KG1 (cell line): ENCODE measurements around the gene NECTIN4.
A peak's percentile ranks its signal among the peaks of the same experiment; 100 is the strongest.
"Not testable (repeated sequence)": the region's sequence is repeated elsewhere in the genome, so short reads cannot be mapped to it uniquely, and the experiment has no call there.

Experiments used
- DNase-seq: peaks from one replicate; lab custom pipeline; 2025; lab: John Stamatoyannopoulos, UW

Gene NECTIN4

GRCh38 chr1:161089251-161089924, at the start of gene NECTIN4:
TSS of gene NECTIN4 (minus strand) at chr1:161089558. CDS start at chr1:161089296, 262 bp downstream.
- no peak for DNase-seq

- no peak for DNase-seq
These were observed 49.1 kb upstream of the NECTIN4 start for GRCh38 chr1:161138431-161138830.

- DNase-seq = no peak
These were observed 48.5 kb upstream of the NECTIN4 start for GRCh38 chr1:161137881-161138280.

GRCh38 chr1:161133220-161133740, 43.9 kb upstream of the NECTIN4 start:
- DNase-seq = no peak

GRCh38 chr1:161132410-161133219, 43.3 kb upstream of the NECTIN4 start, which contains the start of gene DEDD:
TSS of gene DEDD (minus strand) at chr1:161132667. CDS start at chr1:161124462, 8,205 bp downstream.
- peak; percentile 86 for DNase-seq

- no peak for DNase-seq
These were observed 42.4 kb upstream of the NECTIN4 start for GRCh38 chr1:161131523-161132409.

GRCh38 chr1:161130266-161130665, 40.9 kb upstream of the NECTIN4 start:
- no peak for DNase-seq

- DNase-seq = no peak
These were observed 39.4 kb upstream of the NECTIN4 start for GRCh38 chr1:161128591-161129420.

- DNase-seq = no peak
These were observed 38.3 kb upstream of the NECTIN4 start for GRCh38 chr1:161127649-161128048.

- DNase-seq = no peak
These were observed 33.6 kb upstream of the NECTIN4 start for GRCh38 chr1:161122967-161123366.

- peak; percentile 22 for DNase-seq
These were observed 32.5 kb upstream of the NECTIN4 start for GRCh38 chr1:161121834-161122233.

- DNase-seq = no peak
These were observed 31.8 kb upstream of the NECTIN4 start for GRCh38 chr1:161121042-161121650.

- DNase-seq = no peak
These were observed 29.9 kb upstream of the NECTIN4 start for GRCh38 chr1:161119092-161119903.

- peak; percentile 38 for DNase-seq
These were observed 28.6 kb upstream of the NECTIN4 start, which contains the start of the genes NIT1 and PFDN2 for GRCh38 chr1:161117759-161118581. TSS of gene NIT1 (plus strand) at chr1:161118105. CDS start at chr1:161118177, 72 bp downstream. TSS of gene PFDN2 (minus strand) at chr1:161118037. CDS start at chr1:161118026, 11 bp downstream.

GRCh38 chr1:161115961-161116360, 26.6 kb upstream of the NECTIN4 start:
- DNase-seq = not testable (repeated sequence)

GRCh38 chr1:161115132-161115711, 25.9 kb upstream of the NECTIN4 start:
- DNase-seq = no peak

GRCh38 chr1:161114556-161114955, 25.2 kb upstream of the NECTIN4 start:
- DNase-seq = no peak

- DNase-seq = no peak
These were observed 24.6 kb upstream of the NECTIN4 start for GRCh38 chr1:161113915-161114314.
